ENCODE data around the gene QPRT.

- no peak for TF ChIP-seq CTCF (IDR thresholded peaks at IDR 0.05)
- TF ChIP-seq POLR2AphosphoS5 (IDR thresholded peaks at IDR 0.05): no peak
- TF ChIP-seq POLR2A (IDR thresholded peaks at IDR 0.05): no peak
These were observed 33.8 kb upstream of the QPRT start for GRCh38 chr16:29644973-29645693.

Data from suprapubic skin (tissue), 4 donors.